Type B pancreatic cell (in vitro differentiated cells): ENCODE measurements around the gene MCM9. TPM values are rescaled to one million over a fixed set of nuclear protein-coding genes. Genes with fewer than 3 reads are reported as not detected.

Experiments
- DNase-seq: peaks from one replicate; pipeline ENCODE4 v3.0.0; 2021; ENCODE audit warnings: mixed read lengths; ENCODE audit not compliant: unreplicated experiment; ENCODE audit errors: extremely low spot score
- H3K27ac Mint-ChIP-seq: 2 replicates; pipeline ENCODE4 v1.8.0; 2021; ENCODE audit warnings: mild to moderate bottlenecking, mixed read lengths
- H3K27me3 Mint-ChIP-seq: 2 replicates; pipeline ENCODE4 v1.8.0; 2021; ENCODE audit warnings: mixed read lengths
- H3K36me3 Mint-ChIP-seq: 2 replicates; pipeline ENCODE4 v1.8.0; 2021; ENCODE audit warnings: mixed read lengths
- H3K4me1 Mint-ChIP-seq: one replicate; pipeline ENCODE4 v1.8.0; 2021; ENCODE audit warnings: mixed read lengths; ENCODE audit not compliant: unreplicated experiment
- H3K4me3 Mint-ChIP-seq: 2 replicates; pipeline ENCODE4 v1.8.0; 2021; ENCODE audit warnings: mild to moderate bottlenecking, mixed read lengths
- H3K9me3 Mint-ChIP-seq: 2 replicates; pipeline ENCODE4 v1.8.0; 2021; ENCODE audit warnings: mixed read lengths
- CTCF ChIP-seq: fragments of 200-600 bp; sonication (generic); conservative IDR thresholded peaks from 2 replicates; pipeline ENCODE4 v1.5.0; 2021; ENCODE audit warnings: antibody characterized with exemption, mild to moderate bottlenecking
- total RNA-seq: library from RNA; stranded (reverse); gene quantifications from 2 replicates; pipeline ENCODE4 v1.2.1, GENCODE V29; 2021; ENCODE audit warnings: low replicate concordance

Gene MCM9
- total RNA-seq, 1 donor from 2014 or later, result 19.6 TPM

- no peaks in the 10 kb centered on the region for H3K9me3 Mint-ChIP-seq
- H3K4me3 Mint-ChIP-seq, result no peak overlapping the region
- no peaks in the 10 kb centered on the region for H3K27me3 Mint-ChIP-seq
- no peak for TF ChIP-seq CTCF
- no peak for DNase-seq
- H3K27ac Mint-ChIP-seq, result no peak overlapping the region
- peaks cover 47% of the 10 kb centered on the region for H3K36me3 Mint-ChIP-seq
- peaks cover 10% of the 10 kb centered on the region for H3K4me1 Mint-ChIP-seq
Observed at GRCh38 chr6:118905851-118906250, 29.1 kb downstream of the MCM9 start.

- peaks cover 42% of the 10 kb centered on the region for H3K36me3 Mint-ChIP-seq
- H3K4me1 Mint-ChIP-seq, result peaks cover 16% of the 10 kb centered on the region
- no peak for TF ChIP-seq CTCF
- H3K4me3 Mint-ChIP-seq, result no peak overlapping the region
- no peak for DNase-seq
- H3K27ac Mint-ChIP-seq, result no peak overlapping the region
- no peaks in the 10 kb centered on the region for H3K27me3 Mint-ChIP-seq
- no peaks in the 10 kb centered on the region for H3K9me3 Mint-ChIP-seq
Observed at GRCh38 chr6:118905084-118905483, 29.9 kb downstream of the MCM9 start.

GRCh38 chr6:118903691-118904090, 31.3 kb downstream of the MCM9 start:
- Mint-ChIP-seq H3K9me3 (no peaks in the 10 kb centered on the region), H3K36me3 (peaks cover 52% of the 10 kb centered on the region), H3K4me3 (no peak overlapping the region), H3K27me3 (no peaks in the 10 kb centered on the region), H3K27ac (no peak overlapping the region), H3K4me1 (peaks cover 27% of the 10 kb centered on the region)
- TF ChIP-seq CTCF, result no peak
- DNase-seq, result no peak

- H3K4me1 Mint-ChIP-seq, result peaks cover 29% of the 10 kb centered on the region
- H3K4me3 Mint-ChIP-seq, result no peak overlapping the region
- H3K36me3 Mint-ChIP-seq, result peaks cover 53% of the 10 kb centered on the region
- H3K9me3 Mint-ChIP-seq, result no peaks in the 10 kb centered on the region
- TF ChIP-seq CTCF, result no peak
- H3K27me3 Mint-ChIP-seq, result no peaks in the 10 kb centered on the region
- DNase-seq, result no peak
- H3K27ac Mint-ChIP-seq, result peak overlapping the region; percentile 8
Observed at GRCh38 chr6:118903138-118903537, 31.8 kb downstream of the MCM9 start.

GRCh38 chr6:118902726-118903125, 32.2 kb downstream of the MCM9 start:
- H3K9me3 Mint-ChIP-seq, result no peaks in the 10 kb centered on the region
- H3K27ac Mint-ChIP-seq, result peak overlapping the region; percentile 8
- no peaks in the 10 kb centered on the region for H3K27me3 Mint-ChIP-seq
- H3K36me3 Mint-ChIP-seq, result peaks cover 52% of the 10 kb centered on the region
- peaks cover 29% of the 10 kb centered on the region for H3K4me1 Mint-ChIP-seq
- no peak overlapping the region for H3K4me3 Mint-ChIP-seq
- no peak for DNase-seq
- no peak for TF ChIP-seq CTCF

GRCh38 chr6:118899948-118900347, 35.0 kb downstream of the MCM9 start:
- H3K27ac Mint-ChIP-seq, result peak overlapping the region; percentile 3
- DNase-seq, result no peak
- TF ChIP-seq CTCF, result no peak
- peaks cover 38% of the 10 kb centered on the region for H3K36me3 Mint-ChIP-seq
- no peak overlapping the region for H3K4me3 Mint-ChIP-seq
- H3K4me1 Mint-ChIP-seq, result peaks cover 34% of the 10 kb centered on the region
- H3K27me3 Mint-ChIP-seq, result no peaks in the 10 kb centered on the region
- no peaks in the 10 kb centered on the region for H3K9me3 Mint-ChIP-seq
